GM21515 (cell line): ENCODE data around the gene ZNF423.

Experiments
- ATAC-seq: cut with Tn5 transposase; IDR thresholded peaks from one replicate; pipeline ENCODE4 v1.9.1; 2021; ENCODE audit not compliant: unreplicated experiment

The ZNF423 gene

GRCh38 chr16:49488336-49488735 is 367.6 kb downstream of the ZNF423 start:
- no peak for ATAC-seq

- ATAC-seq: no peak
Observed at GRCh38 chr16:49487746-49488145, 368.2 kb downstream of the ZNF423 start.

- no peak for ATAC-seq
Observed at GRCh38 chr16:49486400-49486799, 369.5 kb downstream of the ZNF423 start.

- no peak for ATAC-seq
Observed at GRCh38 chr16:49485663-49486062, 370.2 kb downstream of the ZNF423 start.

GRCh38 chr16:49484936-49485335 is 371.0 kb downstream of the ZNF423 start:
- ATAC-seq: no peak

GRCh38 chr16:49484451-49484849 is 371.5 kb downstream of the ZNF423 start:
- no peak for ATAC-seq

- no peak for ATAC-seq
Observed at GRCh38 chr16:49483651-49484450, 372.1 kb downstream of the ZNF423 start.

GRCh38 chr16:49483251-49483650 is 372.7 kb downstream of the ZNF423 start:
- ATAC-seq: no peak

GRCh38 chr16:49482690-49483089 is 373.2 kb downstream of the ZNF423 start:
- ATAC-seq: no peak

- no peak for ATAC-seq
Observed at GRCh38 chr16:49478616-49479015, 377.3 kb downstream of the ZNF423 start.

- no peak for ATAC-seq
Observed at GRCh38 chr16:49478107-49478506, 377.8 kb downstream of the ZNF423 start.

GRCh38 chr16:49477250-49477895 is 378.5 kb downstream of the ZNF423 start:
- ATAC-seq: no peak

GRCh38 chr16:49474741-49475140 is 381.2 kb downstream of the ZNF423 start:
- no peak for ATAC-seq

GRCh38 chr16:49473773-49474172 is 382.1 kb downstream of the ZNF423 start:
- ATAC-seq: no peak

- no peak for ATAC-seq
Observed at GRCh38 chr16:49473131-49473530, 382.8 kb downstream of the ZNF423 start.

- no peak for ATAC-seq
Observed at GRCh38 chr16:49472598-49472997, 383.3 kb downstream of the ZNF423 start.

GRCh38 chr16:49471038-49471727 is 384.7 kb downstream of the ZNF423 start:
- ATAC-seq: no peak

- ATAC-seq: no peak
Observed at GRCh38 chr16:49470513-49470991, 385.4 kb downstream of the ZNF423 start.

GRCh38 chr16:49469930-49470451 is 385.9 kb downstream of the ZNF423 start:
- no peak for ATAC-seq

GRCh38 chr16:49469311-49469670 is 386.6 kb downstream of the ZNF423 start:
- no peak for ATAC-seq

GRCh38 chr16:49468611-49469310 is 387.2 kb downstream of the ZNF423 start:
- ATAC-seq: no peak
